Keratinocyte (primary cell): Measurements from ENCODE around the gene VIT.

ENCODE experiments used
- EZH2 ChIP-seq: IDR thresholded peaks from one replicate; pipeline ENCODE4 v1.6.1; 2012; ENCODE audit warnings: inconsistent platforms, mild to moderate bottlenecking, low read length, moderate library complexity
- TF ChIP-seq, protein P1 (sequence below), 3 experiments: IDR thresholded peaks in 1 of 3; conservative IDR thresholded peaks in 1 of 3; optimal IDR thresholded peaks in 1 of 3; 2 replicates in 2 of 3; 3 replicates in 1 of 3; pipeline versions ENCODE3 to v1.5.1; 2011; ENCODE audit warnings: low read length in 3 of 3, mild to moderate bottlenecking in 3 of 3, moderate library complexity in 2 of 3, control low read depth in 1 of 3, inconsistent platforms in 1 of 3; ENCODE audit not compliant: insufficient read depth in 2 of 3; ENCODE audit errors: extremely low read depth in 1 of 3

DNA sequence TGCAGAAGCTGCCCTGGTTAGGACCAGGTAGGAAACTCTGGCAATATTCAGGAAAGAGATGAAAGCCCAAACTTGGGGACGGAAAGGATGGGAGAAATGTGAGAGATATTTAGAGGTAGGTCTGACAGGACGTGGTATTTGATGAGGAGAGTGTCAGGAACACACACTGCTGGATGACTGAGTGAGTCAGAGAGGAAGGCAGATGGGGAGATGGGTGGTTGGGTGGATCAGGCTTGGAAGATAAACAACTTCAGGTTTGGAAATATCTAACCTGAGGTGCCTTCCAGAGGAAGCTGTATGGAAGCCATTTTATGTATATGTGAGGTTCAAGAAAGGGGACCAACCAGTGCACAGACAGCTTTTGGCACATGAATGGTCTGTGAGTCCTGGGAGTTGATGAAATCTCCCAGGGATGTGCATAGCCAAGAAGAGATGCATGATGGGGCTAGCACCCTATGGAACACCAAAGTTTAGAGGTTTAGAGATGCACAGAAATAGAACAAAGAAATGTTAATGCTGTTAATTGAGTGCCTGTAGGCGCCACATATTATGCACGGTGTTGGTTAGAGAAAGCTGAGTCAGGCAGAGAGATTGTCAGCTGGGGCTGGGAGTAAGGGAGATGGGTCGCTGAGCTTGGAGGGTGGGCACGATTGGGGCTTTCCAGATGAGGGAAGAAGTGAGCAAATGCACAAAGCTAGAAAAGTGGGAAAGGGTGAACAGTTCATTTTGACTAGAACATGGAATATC is 101.0 kb downstream of the VIT start:
- TF ChIP-seq, protein P1, sequence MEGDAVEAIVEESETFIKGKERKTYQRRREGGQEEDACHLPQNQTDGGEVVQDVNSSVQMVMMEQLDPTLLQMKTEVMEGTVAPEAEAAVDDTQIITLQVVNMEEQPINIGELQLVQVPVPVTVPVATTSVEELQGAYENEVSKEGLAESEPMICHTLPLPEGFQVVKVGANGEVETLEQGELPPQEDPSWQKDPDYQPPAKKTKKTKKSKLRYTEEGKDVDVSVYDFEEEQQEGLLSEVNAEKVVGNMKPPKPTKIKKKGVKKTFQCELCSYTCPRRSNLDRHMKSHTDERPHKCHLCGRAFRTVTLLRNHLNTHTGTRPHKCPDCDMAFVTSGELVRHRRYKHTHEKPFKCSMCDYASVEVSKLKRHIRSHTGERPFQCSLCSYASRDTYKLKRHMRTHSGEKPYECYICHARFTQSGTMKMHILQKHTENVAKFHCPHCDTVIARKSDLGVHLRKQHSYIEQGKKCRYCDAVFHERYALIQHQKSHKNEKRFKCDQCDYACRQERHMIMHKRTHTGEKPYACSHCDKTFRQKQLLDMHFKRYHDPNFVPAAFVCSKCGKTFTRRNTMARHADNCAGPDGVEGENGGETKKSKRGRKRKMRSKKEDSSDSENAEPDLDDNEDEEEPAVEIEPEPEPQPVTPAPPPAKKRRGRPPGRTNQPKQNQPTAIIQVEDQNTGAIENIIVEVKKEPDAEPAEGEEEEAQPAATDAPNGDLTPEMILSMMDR (optimal IDR thresholded peaks at IDR 0.05 in 1 of 3, IDR thresholded peaks at IDR 0.05 in 1 of 3, conservative IDR thresholded peaks at IDR 0.05 in 1 of 3; ENCODE audit: extremely low read depth in 1 of 3, insufficient read depth in 2 of 3, low read length in 3 of 3): no peak
- TF ChIP-seq EZH2: no peak
